Femur (tissue), 1 donor: ENCODE measurements around the gene TRAK1.
A peak's percentile ranks its signal among the peaks of the same experiment; 100 is the strongest.

Experiments used
- DNase-seq: peaks from one replicate; pipeline ENCODE4 v3.0.0-alpha.2; 2017

The TRAK1 gene

GRCh38 chr3:42183991-42184632 lies 93.0 kb downstream of the TRAK1 start:
- DNase-seq, result no peak

GRCh38 chr3:42184651-42185443 lies 93.7 kb downstream of the TRAK1 start:
- DNase-seq, result no peak

- no peak for DNase-seq
Measured at GRCh38 chr3:42187936-42188335, 96.8 kb downstream of the TRAK1 start.

GRCh38 chr3:42188376-42188775 lies 97.2 kb downstream of the TRAK1 start:
- no peak for DNase-seq

- no peak for DNase-seq
Measured at GRCh38 chr3:42189001-42189460, 97.9 kb downstream of the TRAK1 start.

- DNase-seq, result no peak
Measured at GRCh38 chr3:42189736-42190135, 98.6 kb downstream of the TRAK1 start.

- peak; percentile 73 for DNase-seq
Measured at GRCh38 chr3:42190701-42191442, 99.7 kb downstream of the TRAK1 start.

- DNase-seq, result no peak
Measured at GRCh38 chr3:42191443-42191747, 100.2 kb downstream of the TRAK1 start.

- no peak for DNase-seq
Measured at GRCh38 chr3:42192334-42193200, 101.4 kb downstream of the TRAK1 start.

GRCh38 chr3:42194943-42195510 lies 103.9 kb downstream of the TRAK1 start:
- DNase-seq, result no peak

- no peak for DNase-seq
Measured at GRCh38 chr3:42195879-42196330, 104.7 kb downstream of the TRAK1 start.

- DNase-seq, result no peak
Measured at GRCh38 chr3:42198709-42199108, 107.6 kb downstream of the TRAK1 start.

GRCh38 chr3:42202217-42202865 lies 111.2 kb downstream of the TRAK1 start:
- no peak for DNase-seq

- DNase-seq, result no peak
Measured at GRCh38 chr3:42204867-42205599, 113.9 kb downstream of the TRAK1 start.

GRCh38 chr3:42205800-42206514 lies 114.8 kb downstream of the TRAK1 start:
- no peak for DNase-seq

- DNase-seq, result no peak
Measured at GRCh38 chr3:42209917-42210316, 118.8 kb downstream of the TRAK1 start.

GRCh38 chr3:42210726-42211125 lies 119.6 kb downstream of the TRAK1 start:
- DNase-seq, result no peak

- no peak for DNase-seq
Measured at GRCh38 chr3:42213417-42213816, 122.3 kb downstream of the TRAK1 start.

- DNase-seq, result no peak
Measured at GRCh38 chr3:42214064-42214463, 122.9 kb downstream of the TRAK1 start.

- DNase-seq, result no peak
Measured at GRCh38 chr3:42214565-42215283, 123.6 kb downstream of the TRAK1 start.
